ENCODE measurements around the gene PROK2. TPM values are rescaled to one million over a fixed set of nuclear protein-coding genes. Genes with fewer than 3 reads are reported as not detected.

The PROK2 gene
- total RNA-seq, 4 donors from 2014 or later: 1.1 to 1.3 TPM; not detected in 2

DNA sequence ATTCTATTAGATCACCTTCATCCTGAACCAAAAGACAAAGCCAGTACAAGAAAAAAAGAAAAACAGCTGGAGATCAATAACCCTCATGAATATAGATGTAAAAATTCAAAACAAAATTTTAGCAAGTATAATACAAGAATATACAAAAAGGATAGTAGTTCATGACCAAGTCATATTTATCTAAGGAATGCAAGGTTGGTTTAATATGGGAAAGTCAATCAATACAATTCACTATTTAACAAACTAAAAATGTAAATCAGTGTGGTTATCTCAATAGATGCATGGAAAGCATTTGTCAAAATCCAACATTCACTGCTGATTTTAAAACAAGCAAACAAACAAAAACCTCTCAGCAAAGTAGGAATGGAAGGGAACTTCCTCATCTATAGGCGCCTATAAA, 42.3 kb downstream of the PROK2 start:
- Histone ChIP-seq H3K27ac (no peak overlapping the region), H3K36me3 (no peaks in the 10 kb centered on the region), H3K9me3 (peaks cover 0 to 46% (median 0%) of the 10 kb centered on the region in 3 donors), H3K4me1 (no peaks in the 10 kb centered on the region), H3K27me3 (no peaks in the 10 kb centered on the region), H3K4me3 (no peak overlapping the region)
- WGBS, 2 donors (ENCODE audit: low coverage in 1 of 2): 100% methylated on average over 1 of the region's 1 CpG
- no peak for TF ChIP-seq POLR2A (IDR thresholded peaks at IDR 0.05)
- no peak for ATAC-seq

DNA sequence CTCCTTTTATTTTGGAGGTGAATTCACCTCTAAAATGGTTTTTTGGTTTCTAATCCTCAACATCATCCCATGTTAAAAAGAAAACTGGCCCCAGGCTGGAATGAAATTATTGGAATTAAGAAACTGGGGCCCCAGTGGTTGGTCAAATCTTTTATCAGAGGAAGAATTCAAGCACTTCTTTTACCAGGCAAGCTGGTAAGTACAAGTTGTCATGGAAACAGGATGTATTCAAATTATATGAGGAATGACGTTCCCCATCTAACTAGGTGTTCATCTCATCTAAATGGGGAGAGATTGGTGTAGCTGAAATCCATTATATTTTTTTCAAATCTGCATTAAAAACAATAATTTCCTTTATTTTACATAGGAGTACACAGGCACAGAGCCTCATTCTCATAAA, 50.1 kb downstream of the PROK2 start:
- Histone ChIP-seq H3K4me1 (peaks cover 0 to 2% (median 0%) of the 10 kb centered on the region in 3 donors), H3K36me3 (no peaks in the 10 kb centered on the region), H3K27me3 (no peaks in the 10 kb centered on the region), H3K27ac (no peak overlapping the region), H3K4me3 (no peak overlapping the region), H3K9me3 (no peaks in the 10 kb centered on the region)
- 60 to 74% methylated on average over 1 of the region's 1 CpG for WGBS, 2 donors (ENCODE audit: low coverage in 1 of 2)
- TF ChIP-seq POLR2AphosphoS5 (IDR thresholded peaks at IDR 0.05): no peak
- TF ChIP-seq, protein P1, sequence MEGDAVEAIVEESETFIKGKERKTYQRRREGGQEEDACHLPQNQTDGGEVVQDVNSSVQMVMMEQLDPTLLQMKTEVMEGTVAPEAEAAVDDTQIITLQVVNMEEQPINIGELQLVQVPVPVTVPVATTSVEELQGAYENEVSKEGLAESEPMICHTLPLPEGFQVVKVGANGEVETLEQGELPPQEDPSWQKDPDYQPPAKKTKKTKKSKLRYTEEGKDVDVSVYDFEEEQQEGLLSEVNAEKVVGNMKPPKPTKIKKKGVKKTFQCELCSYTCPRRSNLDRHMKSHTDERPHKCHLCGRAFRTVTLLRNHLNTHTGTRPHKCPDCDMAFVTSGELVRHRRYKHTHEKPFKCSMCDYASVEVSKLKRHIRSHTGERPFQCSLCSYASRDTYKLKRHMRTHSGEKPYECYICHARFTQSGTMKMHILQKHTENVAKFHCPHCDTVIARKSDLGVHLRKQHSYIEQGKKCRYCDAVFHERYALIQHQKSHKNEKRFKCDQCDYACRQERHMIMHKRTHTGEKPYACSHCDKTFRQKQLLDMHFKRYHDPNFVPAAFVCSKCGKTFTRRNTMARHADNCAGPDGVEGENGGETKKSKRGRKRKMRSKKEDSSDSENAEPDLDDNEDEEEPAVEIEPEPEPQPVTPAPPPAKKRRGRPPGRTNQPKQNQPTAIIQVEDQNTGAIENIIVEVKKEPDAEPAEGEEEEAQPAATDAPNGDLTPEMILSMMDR (IDR thresholded peaks at IDR 0.05): no peak
- TF ChIP-seq POLR2A (IDR thresholded peaks at IDR 0.05): no peak
- no peak for TF ChIP-seq EP300 (IDR thresholded peaks at IDR 0.05)
- no peak for ATAC-seq

DNA sequence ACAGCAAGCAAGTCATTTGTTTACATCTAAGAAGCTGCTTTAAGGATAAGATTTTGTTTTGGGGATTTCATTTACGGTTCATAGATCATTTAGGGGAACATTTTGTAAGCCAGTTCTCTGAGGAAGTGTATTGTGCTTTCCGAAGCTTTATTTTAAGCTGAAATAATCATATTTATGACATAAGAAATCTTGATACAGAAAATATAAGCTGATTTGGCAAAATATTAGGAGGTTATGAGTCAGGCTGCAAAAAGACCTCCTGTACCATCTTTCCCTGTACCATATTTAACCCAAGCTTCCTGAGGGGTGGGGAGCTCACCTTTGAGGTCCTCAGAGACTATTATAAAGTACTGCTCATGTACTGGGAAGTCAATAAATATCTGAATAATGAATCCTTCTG, 51.6 kb downstream of the PROK2 start:
- Histone ChIP-seq H3K27me3 (no peaks in the 10 kb centered on the region), H3K9me3 (no peaks in the 10 kb centered on the region), H3K4me3 (no peak overlapping the region), H3K27ac (no peak overlapping the region), H3K36me3 (no peaks in the 10 kb centered on the region), H3K4me1 (peaks cover 0 to 7% (median 0%) of the 10 kb centered on the region in 3 donors)
- WGBS, 2 donors (ENCODE audit: low coverage in 1 of 2): 92 to 94% methylated on average over 2 of the region's 2 CpGs
- no peak for ATAC-seq
- TF ChIP-seq POLR2A (IDR thresholded peaks at IDR 0.05) (no peak), POLR2AphosphoS5 (IDR thresholded peaks at IDR 0.05) (no peak)

DNA sequence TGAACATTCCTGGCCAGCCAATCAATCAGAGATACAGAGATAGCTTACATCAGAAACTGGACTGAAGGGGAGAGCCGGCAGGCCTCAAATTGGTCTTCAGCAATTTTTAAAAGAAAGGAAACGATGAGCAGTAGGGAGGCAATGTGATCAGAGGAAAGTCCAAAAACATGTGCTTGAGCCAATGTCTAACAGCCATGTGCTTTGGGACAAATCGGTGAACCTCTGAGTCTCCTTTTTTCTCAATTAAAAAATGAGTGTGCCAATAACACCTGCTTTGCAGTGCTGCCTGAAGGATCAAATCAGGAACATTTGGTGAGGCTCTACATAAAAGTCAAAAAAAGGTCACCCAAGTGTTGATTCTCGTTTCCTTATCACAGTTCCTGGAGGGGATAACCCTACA, 52.3 kb downstream of the PROK2 start:
- no peaks in the 10 kb centered on the region for H3K27me3 ChIP-seq
- WGBS, 2 donors (ENCODE audit: low coverage in 1 of 2): 73 to 86% methylated on average over 3 to 4 of the region's 4 CpGs
- H3K9me3 ChIP-seq: no peaks in the 10 kb centered on the region
- H3K4me1 ChIP-seq: peaks cover 0 to 7% (median 0%) of the 10 kb centered on the region in 3 donors
- no peaks in the 10 kb centered on the region for H3K36me3 ChIP-seq
- ATAC-seq: no peak
- H3K4me3 ChIP-seq: no peak overlapping the region
- no peak for TF ChIP-seq POLR2AphosphoS5 (IDR thresholded peaks at IDR 0.05)
- TF ChIP-seq POLR2A (IDR thresholded peaks at IDR 0.05): no peak
- no peak for TF ChIP-seq EP300 (IDR thresholded peaks at IDR 0.05)
- TF ChIP-seq, protein P1 (IDR thresholded peaks at IDR 0.05): no peak
- H3K27ac ChIP-seq: no peak overlapping the region

DNA sequence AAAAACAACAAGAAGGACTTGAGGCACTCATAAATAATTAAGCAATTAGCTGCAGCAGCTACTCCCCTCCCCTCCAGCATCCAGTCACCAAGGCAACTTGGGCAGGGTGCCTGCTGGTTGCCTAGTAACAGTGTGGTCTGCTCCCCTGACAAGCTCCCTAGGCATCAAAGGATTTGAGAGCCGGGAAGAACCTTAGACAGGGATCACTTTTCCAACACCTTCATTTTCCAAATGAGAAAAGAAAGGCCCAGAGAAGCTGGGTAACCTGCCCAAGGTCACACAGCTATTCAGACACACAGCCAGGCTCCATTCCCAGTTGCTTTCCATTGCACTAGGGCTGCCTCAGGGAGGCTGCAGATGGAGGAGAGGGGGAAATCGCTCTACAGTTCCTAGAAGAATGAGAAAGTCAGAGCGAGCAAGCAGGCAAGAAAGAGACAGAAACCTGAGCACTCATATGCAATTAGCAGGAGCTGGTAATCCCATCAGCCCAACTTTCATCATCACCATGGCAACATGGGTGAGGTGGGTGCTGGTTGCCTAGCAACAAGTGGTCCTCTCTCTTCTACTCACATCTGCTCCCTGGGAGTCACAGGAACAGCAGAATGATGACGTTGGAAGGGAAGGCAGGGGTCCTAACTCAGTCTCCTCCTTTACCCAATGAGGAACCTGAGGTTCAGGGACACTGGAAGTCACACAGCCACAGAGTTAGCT, 56.2 kb downstream of the PROK2 start:
- Histone ChIP-seq H3K27me3 (no peaks in the 10 kb centered on the region), H3K27ac (no peak overlapping the region), H3K4me1 (peaks cover 0 to 28% (median 4%) of the 10 kb centered on the region in 3 donors), H3K4me3 (no peak overlapping the region), H3K36me3 (no peaks in the 10 kb centered on the region), H3K9me3 (no peaks in the 10 kb centered on the region)
- 64 to 76% methylated on average over 3 of the region's 4 CpGs for WGBS, 2 donors (ENCODE audit: low coverage in 1 of 2)
- no peak for ATAC-seq
- no peak for TF ChIP-seq POLR2A (IDR thresholded peaks at IDR 0.05)

DNA sequence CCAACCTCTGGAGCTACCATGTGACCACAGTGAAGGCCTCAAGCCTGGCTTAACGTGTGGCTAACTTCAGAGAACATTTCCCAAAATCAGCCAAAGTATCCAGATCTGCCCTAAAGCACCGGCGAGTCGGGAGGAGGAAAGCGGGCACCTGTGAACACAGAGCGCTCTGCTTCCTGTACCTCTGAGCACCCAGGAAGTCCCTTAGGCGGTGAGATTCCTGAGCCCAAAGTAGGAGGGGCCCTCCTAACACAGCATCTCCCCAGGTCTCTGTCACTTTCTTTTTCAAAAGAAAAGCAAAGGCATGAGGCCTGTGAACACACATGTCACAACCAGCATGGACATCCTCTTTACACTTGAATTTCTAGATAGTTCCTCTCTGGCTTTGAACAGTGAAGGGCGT, 58.8 kb downstream of the PROK2 start:
- H3K27me3 ChIP-seq: no peaks in the 10 kb centered on the region
- H3K9me3 ChIP-seq: no peaks in the 10 kb centered on the region
- peaks cover 0 to 45% (median 4%) of the 10 kb centered on the region in 3 donors for H3K4me1 ChIP-seq
- TF ChIP-seq POLR2A (IDR thresholded peaks at IDR 0.05) (no peak), POLR2AphosphoS5 (IDR thresholded peaks at IDR 0.05) (no peak), EP300 (IDR thresholded peaks at IDR 0.05) (no peak)
- TF ChIP-seq, protein P1 (IDR thresholded peaks at IDR 0.05): no peak
- ATAC-seq: no peak
- 100% methylated on average over 1 to 2 of the region's 8 CpGs for WGBS, 2 donors (ENCODE audit: low coverage in 1 of 2)
- peak overlapping the region in 3 of 4 donors; percentile 76 to 89 (median 84) for H3K27ac ChIP-seq
- no peak overlapping the region for H3K4me3 ChIP-seq
- no peaks in the 10 kb centered on the region for H3K36me3 ChIP-seq

All from gastroesophageal sphincter (tissue), 4 donors.